Measurements from ENCODE around the gene MIS18A.

The MIS18A gene

DNA sequence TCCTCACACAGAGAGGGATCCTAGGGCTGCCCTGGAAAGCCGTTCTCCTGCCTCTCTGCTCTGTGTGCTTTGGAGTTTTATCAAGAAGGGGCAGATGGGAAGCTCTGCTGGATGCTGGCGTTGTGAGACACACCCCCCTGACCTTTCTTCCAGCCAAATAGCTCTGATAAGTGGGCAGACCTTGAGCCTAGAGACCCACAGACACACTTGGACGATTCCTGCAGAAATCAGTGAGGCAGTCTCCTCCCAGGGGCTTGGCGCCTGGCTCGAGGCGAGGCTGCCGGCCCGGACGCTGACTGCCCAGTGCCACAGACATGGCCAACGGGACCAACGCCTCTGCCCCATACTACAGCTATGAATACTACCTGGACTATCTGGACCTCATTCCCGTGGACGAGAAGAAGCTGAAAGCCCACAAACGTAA is 19.8 kb upstream of the MIS18A start, which contains the start of gene MRAP:
Gene MRAP, plus strand, starts transcription at position 198 of the 424 bp plus-strand sequence. Its CDS starts 117 bp downstream, at position 315.
- Histone ChIP-seq H3K27ac (no peak within 1 kb of the TSS), H3K4me3 (no peak within 1 kb of the TSS)
- TF ChIP-seq, protein P1, sequence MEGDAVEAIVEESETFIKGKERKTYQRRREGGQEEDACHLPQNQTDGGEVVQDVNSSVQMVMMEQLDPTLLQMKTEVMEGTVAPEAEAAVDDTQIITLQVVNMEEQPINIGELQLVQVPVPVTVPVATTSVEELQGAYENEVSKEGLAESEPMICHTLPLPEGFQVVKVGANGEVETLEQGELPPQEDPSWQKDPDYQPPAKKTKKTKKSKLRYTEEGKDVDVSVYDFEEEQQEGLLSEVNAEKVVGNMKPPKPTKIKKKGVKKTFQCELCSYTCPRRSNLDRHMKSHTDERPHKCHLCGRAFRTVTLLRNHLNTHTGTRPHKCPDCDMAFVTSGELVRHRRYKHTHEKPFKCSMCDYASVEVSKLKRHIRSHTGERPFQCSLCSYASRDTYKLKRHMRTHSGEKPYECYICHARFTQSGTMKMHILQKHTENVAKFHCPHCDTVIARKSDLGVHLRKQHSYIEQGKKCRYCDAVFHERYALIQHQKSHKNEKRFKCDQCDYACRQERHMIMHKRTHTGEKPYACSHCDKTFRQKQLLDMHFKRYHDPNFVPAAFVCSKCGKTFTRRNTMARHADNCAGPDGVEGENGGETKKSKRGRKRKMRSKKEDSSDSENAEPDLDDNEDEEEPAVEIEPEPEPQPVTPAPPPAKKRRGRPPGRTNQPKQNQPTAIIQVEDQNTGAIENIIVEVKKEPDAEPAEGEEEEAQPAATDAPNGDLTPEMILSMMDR (IDR thresholded peaks at IDR 0.05), result no peak
- no peak for DNase-seq (ENCODE audit: low spot score)

DNA sequence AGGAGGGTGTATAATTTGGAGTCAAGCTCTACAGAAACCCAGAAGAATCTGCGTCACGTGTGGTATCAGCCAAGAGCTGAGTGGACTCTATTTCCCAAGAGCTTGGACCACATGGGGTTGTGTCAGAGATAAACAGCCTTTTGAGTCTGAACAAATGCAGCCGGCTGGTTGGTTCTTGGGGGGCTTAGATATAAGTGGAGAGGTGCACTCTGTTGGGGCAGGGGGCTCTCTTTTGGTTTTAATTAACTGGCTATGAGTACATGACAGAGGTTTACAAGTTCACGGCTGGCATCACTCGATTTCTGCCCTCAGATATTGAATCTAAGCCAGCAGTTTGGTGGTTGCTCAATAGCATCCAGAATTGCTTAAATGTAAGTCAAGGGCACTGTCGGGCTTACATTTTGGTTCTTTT is 19.3 kb upstream of the MIS18A start:
- no peak overlapping the region for H3K27ac ChIP-seq
- H3K4me3 ChIP-seq, result no peak overlapping the region
- TF ChIP-seq, protein P1 (IDR thresholded peaks at IDR 0.05), result no peak
- DNase-seq (ENCODE audit: low spot score), result no peak

DNA sequence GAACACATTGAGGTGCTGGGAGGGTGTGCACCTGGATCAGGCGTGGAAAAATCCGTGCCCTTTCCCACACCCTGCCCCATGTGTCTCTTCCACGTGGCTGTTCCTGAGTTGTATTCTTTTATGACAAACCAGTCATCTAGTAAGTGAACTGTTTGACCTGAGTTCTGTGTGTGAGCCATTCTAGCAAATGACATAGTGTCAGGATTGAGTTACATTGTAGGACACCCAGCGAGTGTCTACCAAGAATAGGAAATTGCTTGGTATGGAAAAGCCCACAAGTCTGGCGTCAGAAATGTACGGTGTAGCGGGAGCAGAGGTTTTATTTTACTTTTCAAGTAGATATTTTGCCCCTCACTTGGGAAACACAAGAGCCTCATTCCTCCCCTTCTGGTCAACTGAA is 18.6 kb upstream of the MIS18A start:
- Histone ChIP-seq H3K4me3 (no peak overlapping the region), H3K27ac (no peak overlapping the region)
- DNase-seq (ENCODE audit: low spot score), result no peak
- TF ChIP-seq, protein P1 (IDR thresholded peaks at IDR 0.05), result no peak

DNA sequence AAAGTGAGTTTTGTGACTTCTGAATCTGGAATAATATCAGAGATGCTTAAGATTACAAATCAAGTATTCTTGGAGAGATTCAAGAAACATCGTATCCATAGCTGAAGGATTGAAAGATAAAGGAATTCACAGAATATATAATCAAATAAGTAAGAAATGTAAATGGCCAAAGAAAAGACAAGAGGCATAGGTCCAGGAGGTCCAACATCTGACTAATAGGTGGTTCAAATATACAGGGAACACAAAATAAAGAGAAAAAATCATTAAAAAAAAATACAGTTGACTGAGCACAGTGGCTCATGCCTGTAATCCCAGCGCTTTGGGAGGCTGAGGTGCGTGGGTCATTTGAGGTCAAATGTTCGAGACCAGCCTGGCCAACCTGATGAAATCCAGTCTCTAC is 6.6 kb upstream of the MIS18A start:
- H3K27ac ChIP-seq, result no peak overlapping the region
- no peak overlapping the region for H3K4me3 ChIP-seq
- TF ChIP-seq, protein P1 (IDR thresholded peaks at IDR 0.05), result no peak
- DNase-seq (ENCODE audit: low spot score), result no peak

DNA sequence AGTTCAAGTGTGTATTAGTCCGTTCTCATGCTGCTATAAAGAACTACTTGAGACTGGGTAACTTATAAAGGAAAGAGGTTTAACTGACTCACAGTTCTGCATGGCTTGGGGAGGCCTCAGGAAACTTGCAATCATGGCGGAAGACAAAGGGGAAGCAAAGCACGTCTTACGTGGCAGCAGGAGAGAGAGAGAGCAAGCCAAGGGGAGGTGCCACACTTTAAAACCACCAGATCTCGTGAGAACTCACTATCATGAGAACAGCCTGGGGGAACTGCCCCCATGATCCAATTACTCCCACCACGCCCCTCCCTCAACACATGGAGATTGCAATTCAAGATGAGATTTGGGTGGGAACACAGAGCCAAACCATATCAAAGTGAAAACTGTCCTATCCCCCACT is 4.1 kb upstream of the MIS18A start:
- no peak for DNase-seq (ENCODE audit: low spot score)
- no peak overlapping the region for H3K27ac ChIP-seq
- no peak overlapping the region for H3K4me3 ChIP-seq
- TF ChIP-seq, protein P1 (IDR thresholded peaks at IDR 0.05), result no peak

DNA sequence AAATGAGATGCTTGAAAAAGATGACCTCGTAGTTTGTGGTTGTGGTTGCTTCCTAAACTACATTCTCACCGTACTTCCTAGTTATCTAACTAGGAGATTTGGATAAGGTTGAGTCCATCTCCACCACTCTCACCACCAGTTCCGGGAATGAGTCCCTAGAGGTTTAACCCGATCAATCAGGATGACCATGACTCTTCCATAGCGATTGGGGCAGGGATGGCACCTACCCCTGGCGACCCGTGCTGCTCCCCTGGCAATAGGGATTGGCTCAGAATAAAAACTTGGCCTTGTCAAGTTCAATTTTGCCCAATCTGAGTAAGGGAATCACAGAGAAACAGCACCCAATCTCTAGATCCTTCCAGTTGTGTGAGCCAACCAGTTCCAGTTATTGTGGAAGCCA is 2.7 kb upstream of the MIS18A start:
- TF ChIP-seq, protein P1 (IDR thresholded peaks at IDR 0.05), result no peak
- DNase-seq (ENCODE audit: low spot score), result no peak
- Histone ChIP-seq H3K27ac (no peak overlapping the region), H3K4me3 (no peak overlapping the region)

DNA sequence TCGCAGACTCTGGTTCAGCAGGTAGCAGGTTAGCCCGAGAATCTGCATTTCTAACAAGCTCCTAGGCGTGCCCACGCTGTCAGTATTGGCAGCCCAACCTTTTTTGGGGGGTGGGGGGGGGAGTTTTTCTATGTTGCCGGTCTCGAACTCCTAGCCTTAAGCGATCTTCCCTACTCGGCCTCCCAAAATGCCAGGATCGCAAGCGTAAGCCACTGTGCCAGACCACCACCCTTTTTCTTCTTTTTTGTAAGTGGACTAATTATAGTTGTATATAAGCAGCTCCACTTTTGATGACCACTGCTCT is 480 bp upstream of the MIS18A start:
- TF ChIP-seq, protein P1 (IDR thresholded peaks at IDR 0.05), result no peak
- H3K4me3 ChIP-seq, result peak overlapping the region; percentile 91
- peak overlapping the region; percentile 52 to 77 for H3K27ac ChIP-seq
- no peak for DNase-seq (ENCODE audit: low spot score)

All from coronary artery (tissue), 2 donors.